Endothelial cell (in vitro differentiated cells): ENCODE data around the gene IWS1. TPM values are rescaled to one million over a fixed set of nuclear protein-coding genes. Genes with fewer than 3 reads are reported as not detected.

Experiments
- DNase-seq: peaks from one replicate; pipeline ENCODE4 v3.0.0; 2021; ENCODE audit warnings: low spot score
- H3K27ac Mint-ChIP-seq: one replicate; pipeline ENCODE4 v1.8.0; 2021; ENCODE audit warnings: mixed read lengths, inconsistent platforms; ENCODE audit not compliant: unreplicated experiment
- H3K27me3 Mint-ChIP-seq: one replicate; pipeline ENCODE4 v1.8.0; 2021; ENCODE audit warnings: mild to moderate bottlenecking, moderate library complexity, mixed read lengths, inconsistent platforms; ENCODE audit not compliant: unreplicated experiment
- H3K36me3 Mint-ChIP-seq: one replicate; pipeline ENCODE4 v1.8.0; 2021; ENCODE audit warnings: mild to moderate bottlenecking, low read depth, mixed read lengths, inconsistent platforms; ENCODE audit not compliant: unreplicated experiment
- H3K4me1 Mint-ChIP-seq: one replicate; pipeline ENCODE4 v1.8.0; 2021; ENCODE audit warnings: mild to moderate bottlenecking, mixed read lengths, inconsistent platforms; ENCODE audit not compliant: unreplicated experiment
- H3K4me3 Mint-ChIP-seq: one replicate; pipeline ENCODE4 v1.8.0; 2021; ENCODE audit warnings: mild to moderate bottlenecking, mixed read lengths, inconsistent platforms; ENCODE audit not compliant: unreplicated experiment
- H3K9me3 Mint-ChIP-seq: one replicate; pipeline ENCODE4 v1.8.0; 2021; ENCODE audit warnings: mixed read lengths, inconsistent platforms; ENCODE audit not compliant: unreplicated experiment
- CTCF ChIP-seq: fragments of 200-600 bp; sonication (generic); IDR thresholded peaks from one replicate; pipeline ENCODE4 v1.5.0; 2021; ENCODE audit warnings: antibody characterized with exemption; ENCODE audit not compliant: unreplicated experiment
- total RNA-seq: library from RNA; stranded (reverse); fragmentation: NEBNext Ultra II Directional; extraction: Animal tissue kit (Norgen Biotek cat#: 25700); gene quantifications from one replicate; pipeline ENCODE4 v1.2.1, GENCODE V29; 2021; ENCODE audit not compliant: unreplicated experiment

The IWS1 gene
- total RNA-seq, 1 donor from 2014 or later, result 50.5 TPM

DNA sequence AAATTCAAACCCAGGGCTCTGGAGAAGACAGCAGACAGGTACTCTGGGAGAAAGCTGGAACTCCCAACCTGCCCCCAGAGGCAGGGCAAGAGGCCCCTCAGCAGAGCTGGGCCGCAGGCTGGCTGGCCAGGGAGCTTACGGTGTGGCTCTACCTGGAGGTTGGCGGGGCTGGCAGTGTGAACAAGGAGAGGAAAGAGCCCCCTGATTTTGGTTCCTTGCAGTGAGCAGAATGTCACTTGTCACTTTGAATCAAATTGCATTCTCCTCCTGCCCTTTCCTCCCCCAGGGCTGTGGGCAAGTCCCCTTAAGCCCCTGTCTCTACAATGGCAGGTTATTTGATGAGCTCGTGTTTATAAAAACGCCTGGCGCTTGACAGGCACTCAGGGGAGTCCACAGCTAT, 41.8 kb upstream of the IWS1 start:
- Mint-ChIP-seq H3K4me1 (peaks cover 2% of the 10 kb centered on the region), H3K27me3 (peaks cover 10% of the 10 kb centered on the region), H3K36me3 (no peaks in the 10 kb centered on the region), H3K9me3 (no peaks in the 10 kb centered on the region), H3K27ac (no peak overlapping the region), H3K4me3 (no peak overlapping the region)
- no peak for DNase-seq
- TF ChIP-seq CTCF, result no peak

- H3K27me3 Mint-ChIP-seq, result peaks cover 10% of the 10 kb centered on the region
- no peak for DNase-seq
- H3K9me3 Mint-ChIP-seq, result no peaks in the 10 kb centered on the region
- no peaks in the 10 kb centered on the region for H3K36me3 Mint-ChIP-seq
- H3K27ac Mint-ChIP-seq, result no peak overlapping the region
- no peak for TF ChIP-seq CTCF
- H3K4me1 Mint-ChIP-seq, result peaks cover 2% of the 10 kb centered on the region
- H3K4me3 Mint-ChIP-seq, result no peak overlapping the region
Observed at GRCh38 chr2:127567351-127567854, 41.1 kb upstream of the IWS1 start.

GRCh38 chr2:127566576-127566975, 40.3 kb upstream of the IWS1 start:
- H3K27ac Mint-ChIP-seq, result no peak overlapping the region
- H3K4me1 Mint-ChIP-seq, result peaks cover 2% of the 10 kb centered on the region
- no peaks in the 10 kb centered on the region for H3K9me3 Mint-ChIP-seq
- no peaks in the 10 kb centered on the region for H3K36me3 Mint-ChIP-seq
- DNase-seq, result no peak
- H3K27me3 Mint-ChIP-seq, result peaks cover 10% of the 10 kb centered on the region
- no peak for TF ChIP-seq CTCF
- H3K4me3 Mint-ChIP-seq, result no peak overlapping the region

DNA sequence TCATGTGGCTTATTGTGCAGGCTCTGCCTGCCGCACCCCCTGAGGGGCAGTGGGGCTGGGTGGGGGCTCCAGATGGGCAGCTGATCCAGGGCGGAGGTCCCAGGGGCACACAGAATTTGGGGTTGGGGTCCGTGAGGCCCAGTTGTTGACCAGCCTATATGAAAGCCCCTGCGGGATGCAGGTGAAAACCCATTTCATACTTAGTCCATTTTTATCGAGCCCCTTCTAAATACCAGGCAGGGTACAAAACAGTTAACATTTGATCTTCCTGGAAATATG, 39.8 kb upstream of the IWS1 start:
- Mint-ChIP-seq H3K4me3 (no peak overlapping the region), H3K9me3 (no peaks in the 10 kb centered on the region), H3K4me1 (peaks cover 2% of the 10 kb centered on the region), H3K27me3 (peaks cover 10% of the 10 kb centered on the region), H3K27ac (no peak overlapping the region), H3K36me3 (no peaks in the 10 kb centered on the region)
- no peak for DNase-seq
- no peak for TF ChIP-seq CTCF

DNA sequence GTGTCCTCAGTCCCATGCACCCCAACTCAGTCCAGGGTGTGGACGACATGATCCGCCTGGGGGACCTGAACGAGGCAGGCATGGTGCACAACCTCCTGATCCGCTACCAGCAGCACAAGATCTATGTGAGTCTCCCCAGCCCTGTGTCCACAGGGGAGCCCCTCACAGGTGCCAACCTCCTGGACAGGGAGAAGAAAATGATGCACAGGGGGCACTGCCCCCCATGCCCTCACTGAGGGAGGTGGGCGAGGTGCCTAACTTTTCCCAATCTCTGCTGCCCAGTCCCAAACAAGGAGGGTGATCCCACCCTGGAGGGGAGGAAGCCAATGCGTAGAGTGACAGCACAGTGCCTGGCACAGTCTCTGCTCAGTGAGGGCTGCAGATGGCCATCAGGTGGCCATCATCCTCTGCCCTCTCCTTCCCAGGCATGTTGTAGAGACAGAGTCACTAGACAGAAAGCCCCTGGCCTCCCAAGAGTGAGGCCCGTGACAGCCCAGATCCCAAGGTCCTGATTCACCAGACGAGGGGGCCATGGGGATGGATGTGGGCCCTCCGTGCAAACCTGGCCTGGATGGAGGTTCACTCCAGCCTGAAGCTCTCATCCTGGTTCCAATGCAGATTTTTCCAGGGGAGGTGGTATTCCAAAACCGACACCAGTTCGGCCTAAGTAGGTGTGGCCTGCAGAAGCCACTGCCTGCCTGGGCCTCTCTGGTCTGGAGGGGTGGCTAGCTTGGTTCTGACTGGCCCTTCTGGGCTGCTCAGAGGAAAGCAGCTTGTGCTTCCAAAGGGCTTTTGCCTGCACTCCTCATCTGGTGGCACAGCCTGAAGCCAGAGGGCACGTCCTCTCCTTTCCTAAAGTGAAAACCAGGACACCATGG, 39.2 kb upstream of the IWS1 start:
- DNase-seq, result no peak
- Mint-ChIP-seq H3K27me3 (peaks cover 10% of the 10 kb centered on the region), H3K4me1 (peaks cover 2% of the 10 kb centered on the region), H3K36me3 (no peaks in the 10 kb centered on the region), H3K9me3 (no peaks in the 10 kb centered on the region), H3K27ac (no peak overlapping the region), H3K4me3 (no peak overlapping the region)
- TF ChIP-seq CTCF, result no peak
